H1 (cell line): ENCODE results near the gene OGFR. TPM values are rescaled to one million over a fixed set of nuclear protein-coding genes. Genes with fewer than 3 reads are reported as not detected.

Experiments used
- CHD2 ChIP-seq: IDR thresholded peaks from 2 replicates; pipeline ENCODE4 v1.6.1; 2012; ENCODE audit warnings: low read length, improper control_type of control experiment
- CHD7 ChIP-seq: fragments of 300-600 bp; sonication (generic); IDR thresholded peaks from 2 replicates; pipeline ENCODE4 v1.7.1; 2012; ENCODE audit warnings: low read length, moderate library complexity, mild to moderate bottlenecking, inconsistent platforms; ENCODE audit not compliant: insufficient replicate concordance
- CREB1 ChIP-seq: IDR thresholded peaks from 2 replicates; pipeline ENCODE4 v1.6.1; 2012; ENCODE audit warnings: inconsistent platforms
- KDM4A ChIP-seq: IDR thresholded peaks from one replicate; pipeline ENCODE4 v1.7.1; 2012; ENCODE audit warnings: low read depth, mild to moderate bottlenecking, moderate library complexity, low read length, inconsistent platforms; ENCODE audit not compliant: severe bottlenecking
- MAX ChIP-seq: IDR thresholded peaks from 2 replicates; pipeline ENCODE4 v1.6.1; 2012; ENCODE audit warnings: inconsistent platforms
- NANOG ChIP-seq: IDR thresholded peaks from 2 replicates; pipeline ENCODE4 v1.6.1; 2011; ENCODE audit warnings: low read length, low read depth, mild to moderate bottlenecking, inconsistent platforms; ENCODE audit not compliant: insufficient read depth, poor library complexity, severe bottlenecking
- POLR2A ChIP-seq, 2 experiments: IDR thresholded peaks; 1 replicate in 1 of 2; 2 replicates in 1 of 2; pipeline ENCODE4 v1.6.1; 2011; ENCODE audit warnings: low read depth in 2 of 2, low read length in 2 of 2, mild to moderate bottlenecking in 2 of 2; ENCODE audit errors: control extremely low read depth in 1 of 2
- TAF1 ChIP-seq: IDR thresholded peaks from 2 replicates; pipeline ENCODE4 v1.6.1; 2011; ENCODE audit warnings: mild to moderate bottlenecking, low read depth, low read length
- TBP ChIP-seq: IDR thresholded peaks from 2 replicates; pipeline ENCODE4 v1.6.1; 2011; ENCODE audit warnings: low read depth, low read length, improper control_type of control experiment
- polyA plus RNA-seq, 7 experiments: library from polyadenylated mRNA; depleted of rRNA in 3 of 7; stranded (reverse) in 5 of 7; unstranded in 2 of 7; fragments of >200 nt in 5 of 7; fragments of 200-250 nt in 2 of 7; gene quantifications; 1 replicate in 5 of 7; 2 replicates in 1 of 7; 4 replicates in 1 of 7; pipeline versions ENCODE4 v1.2.1 to v1.2.3, GENCODE V29; 2011 to 2013; ENCODE audit warnings: missing spikeins in 2 of 7, mixed read lengths in 2 of 7
- total RNA-seq: library from RNA; stranded (reverse); fragmentation: NEBNext Ultra II Directional; extraction: Animal tissue kit (Norgen Biotek cat#: 25700); gene quantifications from 2 replicates; pipeline ENCODE4 v1.2.1, GENCODE V29; 2021

Gene OGFR
- total and polyA plus RNA-seq, 2 of the 8 experiments (the other 6 are each of a cell fraction or from before 2014, with no cell fraction given), result 13.9 to 25.1 TPM

GRCh38 chr20:62829231-62830230 is 24.9 kb downstream of the OGFR start (continued):
- no peak for TF ChIP-seq CHD7
- no peak for TF ChIP-seq NANOG
- TF ChIP-seq TAF1, result no peak
- TF ChIP-seq CREB1, result no peak
- no peak for TF ChIP-seq KDM4A
- no peak for TF ChIP-seq POLR2A (IDR thresholded peaks at IDR 0.05; ENCODE audit: control extremely low read depth in 1 of 2, low read depth in 2 of 2, low read length in 2 of 2)
- TF ChIP-seq CHD2, result no peak
- TF ChIP-seq MAX, result no peak
- no peak for TF ChIP-seq TBP
